Effector CD4-positive, alpha-beta T cell (primary cell): ENCODE measurements around the gene AP2S1.
"Not testable (repeated sequence)": the region's sequence is repeated elsewhere in the genome, so short reads cannot be mapped to it uniquely, and the experiment has no call there.

Experiments
- DNase-seq: peaks from one replicate; pipeline ENCODE4 v3.0.0-alpha.2; 2020
- total RNA-seq: gene quantifications from one replicate; lab custom pipeline; 2026; lab: John Stamatoyannopoulos, UW

Gene AP2S1
- 13.3 reads per million, percentile 38 among the genes with 10 or more reads in this experiment for total RNA-seq

- peak; percentile 92 for DNase-seq
Measured at GRCh38 chr19:46850228-46851203, at the start of gene AP2S1. AP2S1 (minus strand) TSS chr19:46850846; CDS start chr19:46850766, 80 bp downstream.

- DNase-seq: no peak
Measured at GRCh38 chr19:46900341-46900740, 49.7 kb upstream of the AP2S1 start.

- DNase-seq: no peak
Measured at GRCh38 chr19:46898731-46899130, 48.1 kb upstream of the AP2S1 start.

DNA sequence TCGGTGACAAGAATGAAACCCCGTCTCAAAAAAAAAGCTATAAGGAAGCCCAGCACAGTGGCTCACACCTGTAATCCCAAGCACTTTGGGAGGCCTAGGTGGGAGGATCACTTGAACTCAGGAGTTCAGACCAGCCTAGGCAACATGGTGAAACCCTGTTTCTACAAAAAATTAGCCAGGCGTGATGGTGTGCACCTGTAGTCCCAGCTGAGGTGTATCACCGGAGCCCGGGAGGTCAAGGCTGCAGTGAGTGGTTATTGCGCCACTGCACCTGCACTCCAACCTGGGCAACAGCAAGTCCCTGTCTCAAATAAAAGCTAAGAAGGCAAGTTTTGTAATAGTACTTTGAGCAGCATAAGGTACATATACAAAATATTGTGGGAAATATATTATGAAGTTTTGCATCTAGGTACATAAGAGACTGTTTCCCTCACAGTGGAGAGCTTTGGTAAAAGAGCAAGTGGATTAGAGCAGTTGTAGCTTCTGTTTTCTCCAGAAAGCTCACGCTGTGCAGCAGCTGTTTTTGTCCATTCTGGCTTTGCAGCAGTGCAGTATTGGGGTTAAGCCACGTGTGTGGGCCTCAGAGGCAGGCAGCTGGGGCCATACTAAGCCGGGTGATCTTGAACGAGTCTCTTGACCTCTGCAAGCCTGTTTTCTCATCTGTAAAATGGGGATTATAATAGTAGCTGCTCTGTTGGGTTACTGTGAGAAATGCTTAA, 45.6 kb upstream of the AP2S1 start:
- DNase-seq: no peak

- no peak for DNase-seq
Measured at GRCh38 chr19:46892252-46893179, 41.9 kb upstream of the AP2S1 start.

DNA sequence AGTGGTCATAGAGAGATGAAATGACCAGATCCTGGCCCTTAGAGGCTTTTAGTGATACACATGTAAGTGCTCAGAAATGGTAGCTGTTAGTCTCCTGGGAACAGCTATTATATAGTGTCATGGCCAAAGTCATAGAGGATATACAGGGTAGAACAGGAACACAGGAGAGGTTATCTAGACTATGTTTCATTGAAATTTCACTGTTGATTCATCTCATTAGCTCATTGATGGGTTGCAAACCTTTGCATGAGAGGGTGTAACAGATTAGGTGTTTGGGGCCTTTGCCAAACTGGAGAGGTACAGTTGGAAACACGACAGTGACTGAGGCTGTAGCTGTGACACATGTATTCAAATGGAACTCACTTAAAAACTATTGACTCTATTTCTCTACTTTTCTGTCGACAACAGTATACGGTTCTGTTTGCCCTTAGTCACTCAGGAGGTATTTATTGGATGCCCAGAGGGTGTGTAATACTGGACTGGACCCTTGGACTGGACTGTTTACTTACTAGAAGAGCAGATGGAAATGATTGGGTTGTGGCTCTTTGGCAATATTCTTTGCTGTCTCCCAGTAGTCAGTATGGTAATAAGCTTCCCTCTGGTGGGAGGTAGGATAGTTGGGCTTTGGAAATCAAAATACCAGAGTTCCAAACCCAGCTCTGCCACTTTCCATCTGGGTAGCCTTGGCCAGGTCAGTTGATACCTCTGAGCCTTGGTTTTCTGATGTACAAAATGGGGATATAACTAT, 40.0 kb upstream of the AP2S1 start:
- DNase-seq: no peak

- DNase-seq: no peak
Measured at GRCh38 chr19:46887240-46887782, 36.7 kb upstream of the AP2S1 start.

- no peak for DNase-seq
Measured at GRCh38 chr19:46886546-46887239, 36.0 kb upstream of the AP2S1 start.

DNA sequence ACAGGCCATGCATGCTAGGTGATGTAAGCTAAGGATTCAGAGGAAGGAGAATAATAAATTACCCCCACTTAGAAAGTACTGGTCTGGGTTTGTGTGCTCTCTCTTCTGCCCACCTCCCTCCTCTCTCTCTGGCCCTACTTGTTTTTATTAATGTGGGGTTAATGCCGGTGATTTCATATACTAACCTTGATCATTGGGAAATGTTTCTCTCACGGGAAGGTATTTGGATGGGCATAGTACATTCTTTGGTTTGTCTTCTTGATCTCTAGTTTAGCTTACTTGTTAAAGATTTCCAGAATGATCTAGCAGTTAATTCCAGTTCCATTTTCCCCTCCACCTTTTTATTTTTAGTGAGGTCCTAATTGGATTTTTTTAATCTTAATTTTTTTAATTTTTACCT, 34.8 kb upstream of the AP2S1 start:
- DNase-seq: no peak

GRCh38 chr19:46882751-46883150, 32.1 kb upstream of the AP2S1 start:
- not testable (repeated sequence) for DNase-seq

DNA sequence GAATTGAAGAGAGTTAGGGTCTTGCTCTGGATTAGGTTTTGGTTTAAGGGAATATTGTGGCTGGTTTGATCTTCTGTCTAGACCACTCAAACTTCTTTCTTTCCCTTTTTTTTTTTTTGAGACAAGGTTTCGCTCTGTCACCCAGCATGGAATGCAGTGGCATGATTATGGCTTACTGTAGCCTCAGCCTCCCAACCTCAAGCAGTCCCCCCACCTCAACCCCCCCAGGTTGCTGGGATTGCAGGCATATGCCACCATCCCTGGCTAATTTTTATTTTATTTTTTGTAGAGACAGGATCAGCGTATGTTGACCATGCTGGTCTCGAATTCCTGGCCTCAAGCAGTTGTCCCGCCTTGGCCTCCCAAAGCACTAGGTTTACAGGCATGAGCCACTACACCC, 31.4 kb upstream of the AP2S1 start:
- DNase-seq: no peak

DNA sequence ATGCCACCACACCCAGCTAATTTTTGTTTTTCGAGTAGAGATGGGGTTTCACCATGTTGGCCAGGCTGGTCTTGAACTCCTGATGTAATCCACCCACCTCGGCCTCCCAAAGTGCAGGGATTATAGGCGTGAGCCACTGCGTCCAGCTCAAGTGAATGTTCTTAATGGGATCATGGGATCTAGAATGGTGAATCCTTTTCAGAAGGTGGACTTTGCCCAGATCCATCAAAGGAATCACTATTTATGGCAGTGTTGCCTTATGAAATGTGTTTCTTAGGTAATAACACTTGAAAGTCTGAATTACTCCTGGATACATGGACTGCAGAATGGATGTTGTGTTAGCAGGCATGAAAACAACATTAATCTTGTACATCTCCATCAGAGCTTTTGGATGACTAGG, 30.4 kb upstream of the AP2S1 start:
- no peak for DNase-seq

GRCh38 chr19:46880431-46880830, 29.8 kb upstream of the AP2S1 start:
- no peak for DNase-seq

- DNase-seq: no peak
Measured at GRCh38 chr19:46878613-46879375, 28.1 kb upstream of the AP2S1 start.

GRCh38 chr19:46875657-46876056, 25.0 kb upstream of the AP2S1 start:
- no peak for DNase-seq

DNA sequence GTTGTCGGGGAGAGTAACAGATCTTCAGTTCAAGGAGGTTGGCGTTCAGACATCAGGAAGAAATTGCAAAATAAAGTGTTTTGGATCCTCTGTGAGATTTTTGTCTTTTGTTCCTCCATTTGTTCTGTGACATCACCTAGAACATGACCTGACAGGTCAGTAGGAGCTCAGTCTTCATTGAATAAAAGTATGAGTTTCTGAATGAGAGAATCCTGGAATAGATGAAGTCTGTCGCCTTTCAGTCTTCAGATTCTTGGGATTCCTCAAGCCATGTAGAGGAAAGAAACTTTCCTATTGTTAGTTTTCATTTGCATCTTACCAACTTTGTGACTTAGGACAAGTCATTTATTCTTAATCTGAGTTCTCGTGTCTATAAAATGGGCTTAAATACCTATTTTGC, 24.6 kb upstream of the AP2S1 start:
- DNase-seq: no peak

DNA sequence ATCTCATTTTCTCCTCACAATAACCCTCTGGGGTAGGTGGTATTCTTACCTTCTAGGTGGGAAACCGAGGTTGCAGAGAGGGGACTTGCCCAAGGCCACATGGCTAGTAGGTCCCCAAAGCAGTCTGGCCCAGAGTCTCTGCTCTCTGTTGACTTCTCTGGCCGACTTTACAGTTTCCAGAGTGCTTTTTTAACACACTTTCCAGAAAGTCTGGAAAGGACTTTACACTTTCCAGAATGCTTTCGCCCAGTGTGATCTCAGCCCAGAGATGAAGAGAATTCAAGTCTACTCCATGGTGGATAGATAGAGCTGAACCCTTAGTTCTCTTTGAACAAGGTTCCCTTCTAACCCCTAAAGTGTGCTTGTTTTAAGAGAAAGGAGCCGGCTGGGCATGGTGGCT, 22.3 kb upstream of the AP2S1 start:
- DNase-seq: no peak

GRCh38 chr19:46871173-46871572, 20.5 kb upstream of the AP2S1 start:
- not testable (repeated sequence) for DNase-seq

DNA sequence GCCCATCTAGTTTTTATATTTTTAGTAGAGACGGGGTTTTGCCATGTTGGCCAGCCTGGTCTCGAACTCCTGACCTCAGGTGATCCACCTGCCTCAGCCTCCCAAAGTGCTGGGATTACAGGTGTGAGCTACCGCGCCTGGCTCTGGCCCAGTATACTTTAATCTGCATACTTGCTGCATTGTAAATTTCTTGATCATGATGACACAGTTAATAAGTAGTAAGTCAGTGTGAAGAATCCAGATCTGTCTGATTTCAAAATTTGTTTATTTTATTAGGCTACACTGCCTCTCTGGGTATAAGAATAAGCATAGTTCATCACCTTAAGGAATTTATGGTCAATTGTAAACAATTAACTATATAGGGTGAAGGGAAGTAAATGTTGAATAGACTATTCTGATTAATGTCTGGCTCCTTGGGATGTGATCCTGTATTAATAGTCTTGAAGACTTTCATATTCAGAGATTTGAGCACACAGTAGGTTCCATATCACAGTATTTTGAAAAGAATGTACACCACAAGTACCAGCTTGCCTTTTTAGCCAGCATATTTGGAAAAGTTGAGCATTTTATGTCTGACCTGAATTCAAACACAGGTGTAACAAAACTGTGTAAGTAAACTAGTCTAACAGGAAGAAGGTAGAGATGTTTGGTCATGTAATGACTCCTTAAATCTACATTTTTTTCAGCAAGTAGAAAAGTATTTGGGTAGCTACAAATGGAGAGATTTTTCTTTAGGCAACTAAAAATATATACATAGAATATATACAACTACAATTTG, 17.6 kb upstream of the AP2S1 start:
- no peak for DNase-seq
